H9 (cell line): Measurements from ENCODE around the gene ISG20L2. TPM values are rescaled to one million over a fixed set of nuclear protein-coding genes. Genes with fewer than 3 reads are reported as not detected.

ENCODE experiments used
- DNase-seq: peaks from one replicate; pipeline ENCODE4 v3.0.0-alpha.2; 2017
- H2AFZ ChIP-seq: one replicate; pipeline ENCODE4 v1.6.1; 2013; ENCODE audit warnings: mild to moderate bottlenecking, low read length, control low read depth, moderate library complexity
- H2AK5ac ChIP-seq: 2 replicates; pipeline ENCODE4 v1.6.1; 2013; ENCODE audit warnings: low read length, control low read depth, mixed read lengths; ENCODE audit not compliant: insufficient read length
- H2BK120ac ChIP-seq: one replicate; pipeline ENCODE4 v1.6.1; 2013; ENCODE audit warnings: low read depth, mild to moderate bottlenecking, low read length, control low read depth, inconsistent platforms; ENCODE audit not compliant: poor library complexity, severe bottlenecking
- H2BK12ac ChIP-seq: 2 replicates; pipeline ENCODE4 v1.6.1; 2013; ENCODE audit warnings: low read length, control low read depth, mixed read lengths, low read depth; ENCODE audit not compliant: insufficient read length
- H2BK15ac ChIP-seq: 2 replicates; pipeline ENCODE4 v1.6.1; 2013; ENCODE audit warnings: low read depth, low read length, control low read depth
- H2BK20ac ChIP-seq: one replicate; pipeline ENCODE4 v1.6.1; 2013; ENCODE audit warnings: low read depth, mild to moderate bottlenecking, low read length, control low read depth, inconsistent platforms; ENCODE audit not compliant: poor library complexity, severe bottlenecking
- H2BK5ac ChIP-seq: 2 replicates; pipeline ENCODE4 v1.6.1; 2013; ENCODE audit warnings: low read length, control low read depth, mixed read lengths; ENCODE audit not compliant: insufficient read length
- H3K14ac ChIP-seq: 2 replicates; pipeline ENCODE4 v1.6.1; 2013; ENCODE audit warnings: low read length, control low read depth; ENCODE audit not compliant: insufficient read depth
- H3K18ac ChIP-seq: 2 replicates; pipeline ENCODE4 v1.6.1; 2013; ENCODE audit warnings: low read depth, mild to moderate bottlenecking, mixed read lengths, low read length, control low read depth; ENCODE audit not compliant: insufficient read length
- H3K23ac ChIP-seq: 2 replicates; pipeline ENCODE4 v1.6.1; 2013; ENCODE audit warnings: low read length, control low read depth, mixed read lengths, low read depth; ENCODE audit not compliant: insufficient read length
- H3K23me2 ChIP-seq: 2 replicates; pipeline ENCODE4 v1.6.1; 2013; ENCODE audit warnings: low read depth, mild to moderate bottlenecking, mixed read lengths, low read length, control low read depth; ENCODE audit not compliant: insufficient read length, poor library complexity, severe bottlenecking
- H3K27ac ChIP-seq: 2 replicates; pipeline ENCODE4 v1.5.1; 2013; ENCODE audit warnings: low read length, control low read depth, mixed read lengths, low read depth; ENCODE audit not compliant: insufficient read length
- H3K27me3 ChIP-seq: 2 replicates; pipeline ENCODE4 v1.6.1; 2013; ENCODE audit warnings: low read length, control low read depth, inconsistent platforms; ENCODE audit not compliant: insufficient read depth
- H3K4ac ChIP-seq: 2 replicates; pipeline ENCODE4 v1.6.1; 2013; ENCODE audit warnings: low read depth, mild to moderate bottlenecking, control low read depth, inconsistent platforms, low read length, moderate library complexity
- H3K4me1 ChIP-seq: 2 replicates; pipeline ENCODE4 v1.6.1; 2013; ENCODE audit warnings: low read length, control low read depth, inconsistent platforms; ENCODE audit not compliant: insufficient read depth
- H3K4me2 ChIP-seq: 2 replicates; pipeline ENCODE4 v1.6.1; 2013; ENCODE audit warnings: low read length, control low read depth, mixed read lengths; ENCODE audit not compliant: insufficient read length, insufficient read depth
- H3K56ac ChIP-seq: 2 replicates; pipeline ENCODE4 v1.6.1; 2013; ENCODE audit warnings: low read depth, mild to moderate bottlenecking, mixed read lengths, low read length, control low read depth; ENCODE audit not compliant: insufficient read length
- H3K79me1 ChIP-seq: 2 replicates; pipeline ENCODE4 v1.6.1; 2013; ENCODE audit warnings: low read depth, mild to moderate bottlenecking, moderate library complexity, low read length, control low read depth, inconsistent platforms; ENCODE audit not compliant: insufficient read depth, poor library complexity, severe bottlenecking
- H3K79me2 ChIP-seq: 2 replicates; pipeline ENCODE4 v1.6.1; 2013; ENCODE audit warnings: low read length, control low read depth, inconsistent platforms; ENCODE audit not compliant: insufficient read depth
- H3K9ac ChIP-seq: 2 replicates; pipeline ENCODE4 v1.6.1; 2013; ENCODE audit warnings: low read length, control low read depth, mixed read lengths; ENCODE audit not compliant: insufficient read length; ENCODE audit errors: extremely low read depth
- H3K9me3 ChIP-seq: one replicate; pipeline ENCODE4 v1.6.1; 2013; ENCODE audit warnings: low read depth, low read length, inconsistent platforms; ENCODE audit not compliant: control insufficient read depth
- H3T11ph ChIP-seq: one replicate; pipeline ENCODE4 v1.6.1; 2013; ENCODE audit warnings: mild to moderate bottlenecking, low read length, control low read depth, inconsistent platforms
- H4K20me1 ChIP-seq: one replicate; pipeline ENCODE4 v1.6.1; 2013; ENCODE audit not compliant: control insufficient read depth, insufficient read length, insufficient read depth
- H4K5ac ChIP-seq: 2 replicates; pipeline ENCODE4 v1.6.1; 2013; ENCODE audit warnings: low read depth, mild to moderate bottlenecking, mixed read lengths, low read length, control low read depth; ENCODE audit not compliant: insufficient read length
- H4K8ac ChIP-seq: replicated peaks from 2 replicates; pipeline ENCODE4 v1.6.1; 2013; ENCODE audit warnings: low read length, control low read depth, mixed read lengths, low read depth; ENCODE audit not compliant: insufficient read length
- H4K91ac ChIP-seq: 2 replicates; pipeline ENCODE4 v1.6.1; 2013; ENCODE audit warnings: low read depth, mild to moderate bottlenecking, moderate library complexity, mixed read lengths, low read length, control low read depth; ENCODE audit not compliant: insufficient read length
- H3K27ac Mint-ChIP-seq, 3 experiments: 2 replicates in 2 of 3; 3 replicates in 1 of 3; pipeline ENCODE4 v1.8.0; 2020 to 2021; ENCODE audit warnings: mixed read lengths in 3 of 3, mild to moderate bottlenecking in 1 of 3, moderate library complexity in 1 of 3
- H3K27me3 Mint-ChIP-seq: 2 replicates; pipeline ENCODE4 v1.8.0; 2021; ENCODE audit warnings: low read depth, mild to moderate bottlenecking, moderate library complexity, mixed read lengths
- H3K36me3 Mint-ChIP-seq, 3 experiments: 2 replicates in 2 of 3; 3 replicates in 1 of 3; pipeline ENCODE4 v1.8.0; 2020 to 2021; ENCODE audit warnings: low read depth in 3 of 3, mixed read lengths in 3 of 3; ENCODE audit not compliant: insufficient read depth in 1 of 3
- H3K4me1 Mint-ChIP-seq, 2 experiments: 2 replicates each; pipeline ENCODE4 v1.8.0; 2020; ENCODE audit warnings: mixed read lengths in 2 of 2
- H3K4me3 Mint-ChIP-seq, 2 experiments: 2 replicates in 1 of 2; 3 replicates in 1 of 2; pipeline ENCODE4 v1.8.0; 2020 to 2021; ENCODE audit warnings: mild to moderate bottlenecking in 2 of 2, mixed read lengths in 2 of 2, moderate library complexity in 1 of 2
- H3K9me3 Mint-ChIP-seq, 2 experiments: 2 replicates in 1 of 2; 3 replicates in 1 of 2; pipeline ENCODE4 v1.8.0; 2020; ENCODE audit warnings: mild to moderate bottlenecking in 2 of 2, mixed read lengths in 2 of 2, moderate library complexity in 1 of 2
- WGBS: extraction: QIAGEN DNeasy Blood & Tissue Kit; methylation state at CpG from one replicate; pipeline ENCODE4 v1.1.7; 2013; ENCODE audit warnings: missing lambda C conversion rate, low lambda C conversion rate, mixed read lengths; ENCODE audit not compliant: insufficient read length; ENCODE audit errors: extremely low coverage; 5-methylcytosine and 5-hydroxymethylcytosine counted together
- total RNA-seq: library from RNA; stranded (reverse); gene quantifications from 2 replicates; pipeline ENCODE4 v1.2.1, GENCODE V29; 2021
- TF ChIP-seq, protein P1 (sequence below): fragments of 200-600 bp; sonication (generic); conservative IDR thresholded peaks from 3 replicates; pipeline ENCODE4 v1.8.0; 2021; ENCODE audit warnings: antibody characterized with exemption, mild to moderate bottlenecking

ISG20L2 gene
- total RNA-seq, 1 experiment from 2014 or later = 57.6 TPM

DNA sequence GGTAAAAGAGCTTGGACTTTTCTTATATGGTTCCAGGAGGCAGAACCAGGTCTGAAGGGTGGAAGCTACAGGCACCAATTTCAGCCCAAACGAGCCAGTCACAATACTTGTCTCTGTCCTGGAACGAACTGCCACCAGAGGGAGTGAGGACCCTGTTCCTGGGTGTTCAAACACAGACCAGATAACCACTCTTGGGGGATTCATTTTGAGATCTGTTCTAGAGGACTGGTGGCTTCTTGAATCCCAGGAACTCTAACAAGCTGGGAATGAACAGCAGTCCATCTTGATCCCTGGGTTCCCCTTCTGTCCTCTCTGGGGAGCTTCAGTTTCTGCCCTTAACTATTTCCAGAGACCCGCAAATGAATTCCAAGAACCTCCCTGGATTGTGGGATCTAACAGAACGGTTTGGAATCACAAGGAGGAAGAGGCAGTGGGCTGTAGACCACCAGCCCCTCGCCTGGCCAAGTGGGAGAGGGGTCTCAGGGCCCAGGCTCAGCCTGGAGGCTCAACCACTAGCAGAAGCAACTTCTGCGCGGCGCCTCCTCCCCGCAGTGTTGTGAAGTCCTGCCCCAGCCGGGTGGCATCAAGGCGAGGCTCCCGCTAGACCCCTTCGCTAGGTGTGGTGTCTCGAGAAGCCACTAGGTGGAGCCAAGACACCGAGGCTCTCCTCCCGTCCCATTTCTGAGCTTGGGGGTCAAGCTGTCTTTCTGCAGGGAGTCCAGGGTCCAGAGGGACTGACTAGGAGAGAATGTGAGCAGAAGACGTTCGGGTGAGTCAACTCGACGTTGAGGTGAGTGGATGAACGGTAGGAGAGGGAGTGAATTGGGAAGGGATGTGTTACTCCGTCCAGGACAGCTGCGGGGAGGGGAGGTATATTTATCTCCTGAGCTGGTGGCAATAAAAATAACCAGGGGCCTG is 39.3 kb downstream of the ISG20L2 start:
- Histone ChIP-seq H3K9ac (no peak overlapping the region), H4K20me1 (no peaks in the 10 kb centered on the region), H3K56ac (no peak overlapping the region), H4K5ac (no peak overlapping the region), H3K4me1 (peaks cover 17% of the 10 kb centered on the region; the same call in 1 of the 2 replicates), H2BK120ac (no peak overlapping the region), H2BK20ac (no peak overlapping the region), H2BK12ac (no peak overlapping the region), H3K23me2 (peaks cover 10% of the 10 kb centered on the region), H2AK5ac (no peak overlapping the region), H3K27ac (no peak overlapping the region), H3K23ac (no peak overlapping the region), H2AFZ (no peak overlapping the region), H4K8ac (no peak overlapping the region), H3K27me3 (no peaks in the 10 kb centered on the region), H3K4me2 (peak overlapping the region; percentile 79), H4K91ac (no peak overlapping the region), H3K79me2 (no peaks in the 10 kb centered on the region), H2BK5ac (no peak overlapping the region), H3K14ac (no peak overlapping the region), H3K79me1 (no peaks in the 10 kb centered on the region), H3K4ac (no peak overlapping the region), H2BK15ac (no peak overlapping the region), H3T11ph (no peak overlapping the region), H3K18ac (no peak overlapping the region), H3K9me3 (no peaks in the 10 kb centered on the region)
- Mint-ChIP-seq H3K4me1 (peaks cover 52 to 56% of the 10 kb centered on the region in 2 experiments), H3K27ac (peak overlapping the region in 2 of 3 experiments; percentile 46 to 61; a peak in 3 of 7 replicates), H3K27me3 (peaks cover 16% of the 10 kb centered on the region), H3K4me3 (peak overlapping the region; percentile 43 to 76), H3K9me3 (peaks cover 0 to 5% of the 10 kb centered on the region in 2 experiments; a peak in 1 of 5 replicates), H3K36me3 (no peaks in the 10 kb centered on the region)
- TF ChIP-seq, protein P1, sequence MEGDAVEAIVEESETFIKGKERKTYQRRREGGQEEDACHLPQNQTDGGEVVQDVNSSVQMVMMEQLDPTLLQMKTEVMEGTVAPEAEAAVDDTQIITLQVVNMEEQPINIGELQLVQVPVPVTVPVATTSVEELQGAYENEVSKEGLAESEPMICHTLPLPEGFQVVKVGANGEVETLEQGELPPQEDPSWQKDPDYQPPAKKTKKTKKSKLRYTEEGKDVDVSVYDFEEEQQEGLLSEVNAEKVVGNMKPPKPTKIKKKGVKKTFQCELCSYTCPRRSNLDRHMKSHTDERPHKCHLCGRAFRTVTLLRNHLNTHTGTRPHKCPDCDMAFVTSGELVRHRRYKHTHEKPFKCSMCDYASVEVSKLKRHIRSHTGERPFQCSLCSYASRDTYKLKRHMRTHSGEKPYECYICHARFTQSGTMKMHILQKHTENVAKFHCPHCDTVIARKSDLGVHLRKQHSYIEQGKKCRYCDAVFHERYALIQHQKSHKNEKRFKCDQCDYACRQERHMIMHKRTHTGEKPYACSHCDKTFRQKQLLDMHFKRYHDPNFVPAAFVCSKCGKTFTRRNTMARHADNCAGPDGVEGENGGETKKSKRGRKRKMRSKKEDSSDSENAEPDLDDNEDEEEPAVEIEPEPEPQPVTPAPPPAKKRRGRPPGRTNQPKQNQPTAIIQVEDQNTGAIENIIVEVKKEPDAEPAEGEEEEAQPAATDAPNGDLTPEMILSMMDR = peak; percentile 81
- DNase-seq = peak; percentile 93
- no CpG with 5 or more reads among the region's 23 CpGs for WGBS
